BJ (cell line): ENCODE data around the gene POGZ. TPM values are rescaled to one million over a fixed set of nuclear protein-coding genes. Genes with fewer than 3 reads are reported as not detected.
A peak's percentile ranks its signal among the peaks of the same experiment; 100 is the strongest.

Experiments
- CTCF ChIA-PET: fragments of 350-600 bp; formaldehyde crosslinking; extraction: SDS; loops from one replicate; lab custom pipeline; 2021; ENCODE audit warnings: antibody characterized with exemption, inconsistent platforms; lab: Yijun Ruan, JAX
- POLR2A ChIA-PET: fragments of 300-600 bp; sonication (Branson Sonifier 250); formaldehyde crosslinking; extraction: SDS; loops from one replicate; lab custom pipeline; 2021; ENCODE audit warnings: antibody characterized with exemption; lab: Charles Lee
- DNase-seq: peaks from one replicate; pipeline ENCODE4 v3.0.0-alpha.2; 2011; ENCODE audit warnings: low read depth
- H3K27me3 ChIP-seq: 2 replicates; pipeline ENCODE4 v1.6.0; 2011; ENCODE audit warnings: low read length; ENCODE audit not compliant: control insufficient read depth, insufficient read depth
- H3K36me3 ChIP-seq: 2 replicates; pipeline ENCODE4 v1.5.1; 2011; ENCODE audit warnings: low read length; ENCODE audit not compliant: control insufficient read depth, insufficient read depth
- H3K4me3 ChIP-seq: 2 replicates; pipeline ENCODE4 v1.5.1; 2011; ENCODE audit warnings: low read depth, mild to moderate bottlenecking, control low read depth, low read length
- CTCF ChIP-seq: IDR thresholded peaks from 2 replicates; pipeline ENCODE4 v1.5.1; 2011; ENCODE audit warnings: low read depth, mild to moderate bottlenecking, control low read depth, inconsistent platforms, low read length, moderate library complexity; ENCODE audit not compliant: insufficient read depth
- polyA plus RNA-seq: library from polyadenylated mRNA; depleted of rRNA; stranded (reverse); fragments of >200 nt; gene quantifications from 2 replicates; pipeline ENCODE4 v1.2.3, GENCODE V29; 2011

Gene POGZ
- polyA plus RNA-seq, 1 experiment = 37.1 TPM

- no peaks in the 10 kb centered on the region for H3K27me3 ChIP-seq
- DNase-seq = no peak
- TF ChIP-seq CTCF = no peak
- H3K36me3 ChIP-seq = peaks cover 17% of the 10 kb centered on the region
- ChIA-PET CTCF (interaction anchor here (1.2 to 1.6 kb wide), 2 partner anchors 14 to 84 kb away, joined by 3 read pairs; no protein-coding TSS in a partner anchor), POLR2A (no interaction called here)
- H3K4me3 ChIP-seq = no peak overlapping the region
Measured at GRCh38 chr1:151425103-151425502, 34.2 kb downstream of the POGZ start.

GRCh38 chr1:151419819-151420218, 39.5 kb downstream of the POGZ start:
- CTCF ChIA-PET = interaction anchor here (0.6 kb wide), 1 partner anchor 59 kb away, joined by 4 read pairs; no protein-coding TSS in a partner anchor
- H3K27me3 ChIP-seq = no peaks in the 10 kb centered on the region

GRCh38 chr1:151418081-151418480, 41.2 kb downstream of the POGZ start:
- ChIA-PET POLR2A (no interaction called here), CTCF (interaction anchor here (0.6 kb wide), 1 partner anchor 1202 kb away, joined by 3 read pairs; no protein-coding TSS in a partner anchor)

More at GRCh38 chr1:151419819-151420218, 39.5 kb downstream of the POGZ start:
- POLR2A ChIA-PET = no interaction called here
- no peak for TF ChIP-seq CTCF
- no peak for DNase-seq
- Histone ChIP-seq H3K36me3 (peaks cover 7% of the 10 kb centered on the region), H3K4me3 (no peak overlapping the region)

GRCh38 chr1:151416231-151416630, 43.1 kb downstream of the POGZ start:
- POLR2A ChIA-PET = interaction anchor here (0.7 kb wide), 2 partner anchors 9 to 343 kb away, joined by 7 to 19 read pairs; no protein-coding TSS in a partner anchor
- CTCF ChIA-PET = interaction anchor here (1.1 to 1.6 kb wide), 3 partner anchors 11 to 115 kb away, joined by 3 to 5 read pairs (median 3); no protein-coding TSS in a partner anchor
- no peak overlapping the region for H3K4me3 ChIP-seq
- H3K36me3 ChIP-seq = peaks cover 7% of the 10 kb centered on the region
- DNase-seq = peak; percentile 71
- TF ChIP-seq CTCF = no peak
- H3K27me3 ChIP-seq = no peaks in the 10 kb centered on the region

More at GRCh38 chr1:151418081-151418480, 41.2 kb downstream of the POGZ start:
- TF ChIP-seq CTCF = no peak
- no peak for DNase-seq
- Histone ChIP-seq H3K4me3 (no peak overlapping the region), H3K27me3 (no peaks in the 10 kb centered on the region), H3K36me3 (peaks cover 8% of the 10 kb centered on the region)

- CTCF ChIA-PET = interaction anchor here (1.4 kb wide), 1 partner anchor 111 kb away, joined by 3 read pairs; no protein-coding TSS in a partner anchor
- peaks cover 17% of the 10 kb centered on the region for H3K36me3 ChIP-seq
Measured at GRCh38 chr1:151411884-151412283, 47.4 kb downstream of the POGZ start.

More at GRCh38 chr1:151411884-151412283, 47.4 kb downstream of the POGZ start:
- no peak overlapping the region for H3K4me3 ChIP-seq
- H3K27me3 ChIP-seq = no peaks in the 10 kb centered on the region
- TF ChIP-seq CTCF = no peak
- POLR2A ChIA-PET = interaction anchor here (0.5 kb wide), 1 partner anchor 1507 kb away, joined by 3 read pairs; no protein-coding TSS in a partner anchor
- DNase-seq = no peak
